Activated CD4-positive, alpha-beta T cell treated with anti-CD3 and anti-CD28 coated beads for 4 hours (primary cell): Measurements from ENCODE around the gene ILKAP.

Experiments used
- DNase-seq, 2 donors: peaks; one replicate each; pipeline ENCODE4 v3.0.0-alpha.2; 2020

Gene ILKAP

DNA sequence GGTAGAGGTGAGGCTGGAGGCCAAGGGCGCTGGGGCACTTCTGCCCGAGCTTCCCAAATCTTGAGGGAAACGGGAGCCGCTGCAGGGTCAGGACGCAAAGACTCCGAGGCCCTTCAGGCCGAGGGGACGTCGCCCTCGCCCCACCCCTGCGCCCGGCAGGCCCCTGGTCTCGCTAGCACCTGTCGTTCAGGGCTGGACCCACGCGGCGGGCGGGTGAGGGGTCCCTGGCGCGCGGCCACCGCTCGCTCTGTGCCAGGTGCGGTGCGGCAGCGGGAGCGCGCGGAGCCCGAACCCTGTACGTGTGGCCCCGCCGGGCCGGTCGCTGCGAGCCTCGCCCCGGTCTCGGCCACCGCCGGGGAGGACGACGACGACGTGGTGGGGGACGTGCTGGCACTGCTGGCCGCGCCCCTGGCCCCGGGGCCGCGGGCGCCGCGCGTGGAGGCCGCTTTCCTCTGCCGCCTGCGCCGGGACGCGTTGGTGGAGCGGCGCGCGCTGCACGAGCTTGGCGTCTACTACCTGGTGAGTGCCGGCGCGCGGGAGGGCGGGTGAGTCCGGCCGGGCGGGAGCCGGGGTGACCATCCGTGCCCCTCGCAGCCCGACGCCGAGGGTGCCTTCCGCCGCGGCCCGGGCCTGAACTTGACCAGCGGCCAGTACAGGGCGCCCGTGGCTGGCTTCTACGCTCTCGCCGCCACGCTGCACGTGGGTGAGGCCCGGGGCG, 39.9 kb downstream of the ILKAP start:
- DNase-seq: no peak

DNA sequence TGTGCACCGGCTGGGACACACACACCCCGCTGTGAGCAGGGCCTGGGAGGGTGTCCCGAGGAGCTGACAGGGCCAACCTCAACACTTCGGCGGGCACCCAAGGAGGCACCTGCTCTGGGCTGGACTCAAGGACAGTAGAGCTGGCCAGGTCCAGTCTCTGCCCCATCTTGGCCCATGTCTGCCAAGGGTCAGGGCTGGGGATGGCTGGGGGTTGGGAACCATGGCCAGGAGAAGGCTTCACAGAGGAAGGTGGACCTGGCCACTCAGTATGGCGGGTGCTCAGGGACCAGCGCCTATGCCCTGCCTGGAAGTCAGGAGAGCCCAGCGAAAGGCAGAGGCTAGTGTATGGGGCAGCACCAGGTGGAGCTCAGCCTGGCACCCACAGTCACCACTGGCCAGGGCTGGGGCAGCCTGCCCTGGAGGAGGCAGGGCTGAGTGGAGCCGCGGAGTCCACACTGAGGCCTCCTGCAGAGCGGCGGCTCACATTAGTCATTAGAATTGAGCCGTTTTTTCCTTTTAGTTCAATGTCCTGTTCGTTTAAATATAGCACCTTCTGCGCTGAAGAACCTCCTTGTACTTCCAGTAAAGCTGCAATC, 40.6 kb downstream of the ILKAP start:
- DNase-seq: no peak

DNA sequence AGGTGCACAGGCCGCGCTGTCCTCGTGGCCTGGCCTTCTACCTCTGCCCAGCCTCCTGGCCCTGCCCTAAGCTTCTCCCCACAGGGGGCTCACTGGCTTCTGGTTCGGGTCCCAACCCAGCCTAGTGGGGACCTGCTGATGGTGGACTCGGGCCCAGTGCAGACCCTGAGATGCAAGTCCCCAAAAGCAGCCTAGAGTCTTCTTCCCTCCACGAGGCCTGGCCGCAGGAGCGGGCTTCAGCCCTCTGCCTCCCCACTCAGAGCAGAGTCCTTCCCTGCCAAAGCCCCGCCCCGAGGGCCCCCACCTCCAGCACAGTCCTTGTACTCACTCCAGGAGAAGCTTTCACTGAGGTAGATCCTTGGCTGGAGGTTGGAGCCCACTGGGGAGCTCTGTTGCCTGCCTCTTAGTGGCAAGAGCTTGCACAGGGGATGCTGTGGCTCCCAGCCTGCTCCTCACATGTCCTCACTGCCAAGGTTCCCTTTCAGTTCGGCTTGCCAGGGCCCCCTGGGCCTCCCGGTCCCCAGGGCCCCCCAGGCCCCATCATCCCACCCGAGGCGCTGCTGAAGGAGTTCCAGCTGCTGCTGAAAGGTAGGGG, 41.1 kb downstream of the ILKAP start:
- DNase-seq: no peak

DNA sequence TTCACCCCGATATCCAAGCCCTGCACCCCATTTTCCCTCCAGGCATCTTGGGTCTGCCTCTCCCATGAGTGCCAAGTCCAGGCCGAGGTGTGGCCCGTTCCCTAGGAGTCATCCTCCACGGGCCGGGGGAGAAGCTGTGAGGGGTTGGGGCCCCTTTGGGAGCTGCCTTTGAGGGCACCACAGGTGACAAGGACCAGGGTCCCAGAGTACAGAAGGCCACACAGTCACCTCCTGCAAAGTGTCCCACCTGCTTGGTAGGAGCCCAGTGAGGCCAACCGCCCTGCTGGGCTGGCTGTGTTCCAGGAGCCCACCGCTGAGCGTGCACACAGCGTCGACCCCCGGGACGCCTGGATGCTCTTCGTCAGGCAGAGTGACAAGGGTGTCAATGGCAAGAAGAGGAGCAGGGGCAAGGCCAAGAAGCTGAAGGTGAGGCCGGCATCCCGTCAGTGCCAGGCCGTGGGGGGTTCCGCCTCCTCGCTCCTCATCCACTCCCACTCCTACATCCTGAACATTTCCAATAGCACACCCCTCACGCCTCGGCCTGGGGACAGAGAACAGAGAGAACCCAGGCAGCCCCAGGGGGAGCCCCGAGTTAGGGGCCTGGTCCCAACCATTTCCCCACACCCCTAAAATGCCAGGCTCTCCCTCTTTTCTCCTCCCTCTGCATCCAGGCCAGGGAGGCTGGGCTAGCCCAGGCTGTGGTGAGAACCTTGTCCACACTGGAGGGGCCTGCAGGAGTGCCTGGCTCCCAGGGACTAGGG, 42.0 kb downstream of the ILKAP start:
- no peak for DNase-seq

DNA sequence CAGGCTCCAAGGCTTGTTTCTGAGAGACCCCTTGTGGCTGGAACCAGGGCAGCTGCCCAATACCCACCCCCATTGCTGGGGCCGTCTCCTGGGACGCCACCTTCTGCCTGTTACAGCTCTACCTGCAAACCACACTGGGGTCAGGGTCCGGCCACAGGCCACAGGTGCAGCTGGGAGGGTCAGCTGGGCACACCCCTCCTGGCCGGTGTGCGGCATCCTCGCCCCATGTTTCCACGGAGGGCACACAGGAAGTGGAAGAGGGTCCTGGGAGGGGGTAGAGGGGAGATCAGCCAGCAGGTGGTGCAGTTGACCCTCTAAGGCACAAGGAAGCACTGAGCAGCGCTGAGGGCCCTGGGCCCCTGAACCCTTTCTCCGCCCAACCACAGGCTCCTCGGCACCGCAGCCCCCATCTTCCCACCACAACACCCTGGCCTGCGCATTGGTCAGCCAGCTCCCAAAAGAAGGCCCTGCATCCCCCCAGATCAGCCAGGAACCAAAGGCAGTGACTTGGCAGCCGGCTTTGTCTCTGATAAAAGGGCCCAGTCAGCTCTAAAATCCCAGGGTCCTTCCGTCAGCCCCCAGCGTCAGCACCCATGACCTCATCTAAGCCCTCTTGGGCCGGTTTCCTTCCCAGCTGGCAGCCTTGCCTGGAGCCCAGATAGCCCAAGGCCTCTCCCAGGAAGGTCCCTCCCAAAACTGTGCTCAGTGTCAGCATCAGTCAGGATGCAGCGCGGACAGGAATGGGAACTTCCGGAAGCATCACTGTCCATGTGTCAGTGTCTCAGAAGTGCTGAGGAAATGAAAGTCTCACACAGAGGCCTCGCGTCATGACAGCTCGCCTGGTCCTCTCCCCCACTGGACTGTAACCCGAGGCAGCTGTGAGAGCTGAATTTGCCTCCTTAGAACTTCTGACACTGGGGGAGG, 43.0 kb downstream of the ILKAP start:
- no peak for DNase-seq

DNA sequence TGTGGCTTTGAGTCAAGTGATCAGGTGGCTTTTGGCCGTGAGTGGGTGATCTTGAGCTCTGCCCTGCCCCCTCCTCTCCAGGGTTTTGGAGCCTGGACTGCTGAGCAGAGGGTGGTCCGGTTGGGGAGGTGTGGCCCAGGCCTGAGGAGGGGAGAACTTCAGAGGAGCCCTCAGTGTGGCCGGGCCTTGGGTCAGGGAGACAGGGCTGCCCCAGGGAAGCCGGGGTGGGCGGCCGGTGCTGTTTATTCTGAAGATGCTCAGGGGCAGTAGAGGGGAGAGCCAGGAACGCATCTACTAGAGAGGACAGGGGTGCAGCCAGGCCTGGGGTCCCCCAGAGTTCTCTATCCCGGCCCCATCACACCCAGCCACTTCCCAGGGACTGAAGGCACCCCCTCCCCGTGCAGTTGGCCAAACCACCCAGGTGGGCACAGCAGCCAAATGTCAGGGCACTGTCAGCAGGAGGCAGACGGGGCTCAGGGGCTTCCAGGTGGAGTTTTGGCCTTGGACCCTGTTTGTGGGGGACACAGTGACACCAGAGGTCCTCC, 43.8 kb downstream of the ILKAP start:
- DNase-seq: no peak

DNA sequence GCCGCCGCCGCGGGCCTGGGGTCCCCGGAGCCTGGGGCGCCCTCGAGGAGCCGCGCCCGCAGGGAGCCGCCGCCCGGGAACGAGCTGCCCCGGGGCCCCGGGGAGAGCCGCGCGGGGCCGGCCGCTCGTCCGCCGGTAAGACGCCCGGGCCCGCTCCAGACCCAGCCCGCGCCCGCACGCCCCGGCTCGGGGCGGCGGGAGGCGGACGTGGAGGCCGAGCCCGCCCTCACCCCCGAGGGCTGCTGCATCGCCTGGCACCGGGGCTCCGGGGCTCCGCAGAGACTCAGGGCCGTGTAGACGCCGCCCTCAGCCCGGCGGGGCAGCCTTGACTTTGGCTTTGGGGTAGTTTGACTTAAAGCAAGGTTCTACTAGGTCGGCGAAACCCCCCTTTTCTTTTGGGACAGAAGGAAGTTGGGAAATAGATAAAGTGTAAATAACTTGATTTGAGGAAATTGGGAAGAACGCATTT, 44.4 kb downstream of the ILKAP start:
- peak in 1 of 2 donors; percentile 16 for DNase-seq

DNA sequence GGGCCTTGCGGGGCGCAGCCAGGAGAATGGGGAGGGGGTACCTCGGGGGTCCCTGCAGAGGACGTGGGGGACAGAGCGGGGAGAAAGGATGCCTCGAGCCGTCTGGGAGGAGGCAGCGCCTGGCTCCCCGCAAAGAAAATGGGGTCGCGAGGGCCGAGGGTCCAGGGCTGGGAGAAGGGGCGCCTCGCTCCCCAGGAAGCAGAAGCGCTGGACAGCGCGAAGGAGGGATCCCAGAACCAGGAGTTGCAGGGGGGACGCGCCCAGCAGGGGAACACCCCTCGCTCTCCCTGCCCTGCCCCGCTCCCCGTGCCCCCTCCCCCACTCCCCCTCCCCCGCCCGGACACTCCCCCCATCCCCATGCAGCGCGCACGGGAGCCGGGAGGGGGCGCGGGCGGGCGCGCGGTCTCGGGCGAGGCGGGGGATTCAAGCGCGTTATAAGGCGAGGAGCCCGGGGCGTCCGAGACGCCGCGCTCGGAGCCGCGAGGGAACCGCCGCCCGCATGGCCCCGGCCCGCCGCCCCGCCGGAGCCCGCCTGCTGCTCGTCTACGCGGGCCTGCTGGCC, 44.9 kb downstream of the ILKAP start, which contains the start of gene ERFE:
ERFE (plus strand) TSS at position 462 of the 562 bp plus-strand sequence; CDS start at position 500, 38 bp downstream.
- DNase-seq: peak; percentile 35 to 37

DNA sequence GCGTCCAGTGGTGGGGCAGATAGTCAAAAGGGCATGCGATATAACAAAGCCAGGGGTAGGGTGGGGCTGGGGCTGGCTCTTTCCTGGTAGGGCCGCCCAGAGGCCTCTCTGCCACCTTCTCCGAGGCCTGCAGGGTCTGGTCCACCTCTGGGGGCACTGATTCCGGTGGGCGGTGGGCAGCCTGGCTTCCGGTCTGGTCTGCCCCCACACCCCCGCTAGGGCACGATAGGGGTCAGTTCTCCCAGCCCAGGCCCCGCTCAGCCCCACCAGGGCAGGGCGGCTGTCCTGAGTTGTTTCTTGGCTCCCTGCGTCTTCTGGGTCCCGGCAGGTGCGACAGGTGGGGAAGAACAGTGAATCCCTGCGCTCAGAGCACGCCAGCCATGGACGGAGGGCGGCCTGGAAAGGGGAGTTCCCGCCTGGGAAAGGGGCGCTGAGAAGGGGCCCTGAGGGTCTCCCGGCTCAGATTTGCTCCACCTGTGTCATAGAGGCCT, 45.4 kb downstream of the ILKAP start:
- DNase-seq: no peak

DNA sequence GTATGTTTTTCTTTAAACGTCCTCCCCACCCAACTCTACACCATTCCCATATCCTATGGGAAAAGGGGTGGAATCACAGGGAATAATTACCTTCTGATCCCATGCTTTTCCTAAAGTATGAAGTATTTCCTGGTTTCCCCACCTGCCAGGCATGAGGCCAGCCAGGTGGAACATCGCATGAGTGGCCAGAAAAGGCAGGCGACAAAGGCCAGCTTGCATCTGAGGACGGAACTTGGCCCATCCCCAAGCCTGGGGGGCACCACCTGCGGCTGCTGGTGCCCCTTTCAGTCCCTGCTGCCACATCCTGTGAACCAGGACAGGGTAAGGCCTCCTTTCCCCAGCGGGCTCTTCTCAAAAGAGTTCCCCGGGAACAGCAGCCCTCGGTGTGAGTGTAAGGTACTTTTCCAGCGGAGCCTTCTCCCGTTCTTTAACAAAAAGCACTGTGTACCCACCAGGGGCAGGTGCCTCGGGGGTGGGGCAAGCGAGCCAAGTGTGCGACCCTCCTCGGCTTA, 45.9 kb downstream of the ILKAP start:
- no peak for DNase-seq

DNA sequence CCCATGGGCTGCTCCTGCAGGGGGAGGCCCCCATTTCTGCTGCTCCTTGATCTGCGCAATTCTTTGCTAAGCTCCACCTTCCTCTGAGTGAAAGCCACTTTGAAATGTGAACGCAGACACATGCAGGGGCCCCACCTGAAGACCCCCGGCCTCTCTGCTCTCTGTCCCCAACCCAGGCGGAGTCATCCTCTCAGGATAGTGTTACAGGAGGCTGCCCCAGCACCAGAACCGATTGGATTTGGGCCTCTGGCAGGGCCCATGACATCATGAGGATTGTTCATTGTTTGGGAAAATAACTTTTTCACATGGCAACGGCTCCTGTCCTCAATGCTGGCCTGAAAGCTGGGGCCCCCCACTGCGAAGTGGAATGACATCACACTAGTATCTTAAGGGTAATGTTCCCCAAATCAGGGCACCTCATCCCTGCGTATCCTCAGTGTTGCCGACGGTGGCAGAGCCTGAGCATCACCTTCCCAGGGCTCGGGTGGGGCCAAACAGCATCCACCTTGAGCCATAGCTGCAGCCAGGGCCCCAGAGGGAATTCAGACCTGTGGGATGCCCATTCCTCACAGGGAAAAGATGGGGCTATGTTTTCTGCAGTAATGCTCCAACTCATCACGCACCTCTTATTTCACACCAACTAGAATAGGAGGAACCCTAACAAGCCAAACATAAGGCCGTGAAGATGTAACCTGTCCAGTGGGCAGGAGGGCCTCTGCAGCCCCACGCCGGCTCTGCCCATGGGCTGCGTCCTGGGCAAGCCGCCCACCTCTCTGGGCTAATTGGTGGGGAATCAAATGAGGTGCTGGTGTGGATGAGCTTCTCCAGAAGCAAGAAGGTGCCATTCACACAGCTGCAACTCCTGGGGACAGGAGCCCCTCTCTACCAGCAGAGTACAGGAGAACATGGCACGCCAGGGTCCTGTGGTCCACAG, 47.5 kb downstream of the ILKAP start:
- DNase-seq: no peak

DNA sequence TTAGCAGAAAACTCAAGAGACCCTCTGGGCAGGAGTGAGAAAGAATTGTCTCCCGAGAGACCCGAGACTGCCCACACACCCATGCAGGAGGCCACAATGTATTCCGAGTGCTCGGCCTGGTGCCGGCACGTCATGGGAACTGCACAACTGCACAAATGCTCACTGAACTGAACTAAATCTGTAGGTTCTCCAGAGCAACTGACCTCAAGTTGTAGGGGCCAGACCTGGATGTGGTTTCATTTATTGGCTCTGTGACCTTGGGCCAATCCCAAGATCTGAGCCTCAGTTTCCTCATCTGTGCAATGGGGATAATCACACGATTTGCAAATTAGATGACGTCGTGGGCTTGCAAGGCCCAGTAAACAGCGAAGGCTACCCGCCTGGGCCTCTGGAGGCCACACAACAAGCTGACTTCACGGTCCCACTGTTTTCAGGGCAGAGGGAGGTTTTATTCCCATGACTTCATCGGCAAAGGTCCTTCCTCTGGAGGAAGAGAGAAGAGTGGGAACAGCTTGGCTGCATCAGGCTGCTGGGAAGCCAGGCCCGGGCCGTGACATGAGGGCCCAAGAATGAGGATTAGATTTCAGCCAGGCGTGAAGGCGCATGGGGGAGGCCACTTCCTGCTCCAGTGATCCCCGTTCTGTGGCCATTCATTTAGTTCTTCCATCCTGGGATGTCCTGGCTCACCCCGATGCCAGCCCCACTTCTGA, 48.3 kb downstream of the ILKAP start:
- DNase-seq: no peak

DNA sequence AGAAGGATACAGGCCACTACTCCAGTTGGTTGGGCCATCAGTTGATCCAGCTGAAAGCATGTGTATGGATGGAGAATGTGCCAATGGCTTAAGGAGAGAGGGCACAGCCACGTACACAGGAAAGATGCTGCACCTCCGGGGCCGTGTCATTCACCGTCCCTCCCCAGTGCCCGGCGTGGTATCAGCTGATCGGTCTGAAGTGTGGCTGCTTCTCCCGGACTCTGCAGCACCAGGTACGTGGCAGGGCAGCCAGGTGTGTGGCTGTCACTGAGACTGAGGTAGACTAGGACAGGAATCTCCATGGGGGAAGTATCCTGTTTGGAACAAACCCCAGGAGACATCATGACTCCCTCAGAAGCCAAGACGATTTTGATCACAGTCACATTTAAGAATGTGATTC, 48.9 kb downstream of the ILKAP start:
- no peak for DNase-seq

DNA sequence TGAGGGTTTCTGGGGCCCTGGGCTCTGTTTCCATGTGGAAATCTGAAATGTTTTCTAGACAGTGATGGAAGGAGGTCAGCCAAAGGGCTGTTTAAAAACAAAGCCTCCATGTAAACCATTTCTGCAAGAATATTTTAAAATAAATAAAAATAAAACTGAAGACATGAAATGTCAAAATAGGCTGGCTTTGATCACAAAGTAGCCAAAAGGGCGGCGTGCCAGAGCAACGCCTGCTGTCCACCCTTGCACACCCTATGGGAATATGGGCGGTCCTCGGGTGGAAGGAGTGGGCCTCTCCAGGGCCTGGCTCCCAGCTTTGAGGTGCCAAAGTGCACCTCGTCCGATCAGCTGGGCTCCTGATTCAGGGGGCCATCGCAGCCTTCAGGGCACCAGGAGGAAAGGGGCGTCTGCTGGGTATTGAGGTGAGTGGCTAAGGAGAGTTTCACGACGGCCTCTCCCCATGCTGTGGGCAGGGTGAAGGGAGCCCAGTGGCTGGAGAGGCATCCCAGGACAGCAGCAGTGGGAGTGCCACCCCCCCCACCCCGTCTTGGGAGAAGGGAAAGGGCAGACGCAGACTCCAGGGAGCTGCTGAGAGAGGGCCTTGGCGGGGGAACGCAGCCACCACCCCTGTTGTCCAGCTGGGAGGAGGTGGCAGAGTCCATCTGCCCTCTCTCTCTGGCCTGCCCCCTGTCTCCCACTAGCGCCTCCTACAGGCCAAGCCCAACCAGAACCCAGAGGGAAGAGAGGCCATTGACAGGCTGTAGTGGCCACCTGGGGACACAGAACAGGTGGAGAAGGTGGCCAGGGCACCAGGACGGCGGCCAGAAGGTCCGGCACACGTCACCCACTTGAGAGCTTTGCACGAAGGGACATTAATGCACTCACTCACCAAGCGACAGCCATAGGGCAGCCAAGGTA, 50.5 kb downstream of the ILKAP start:
- no peak for DNase-seq

DNA sequence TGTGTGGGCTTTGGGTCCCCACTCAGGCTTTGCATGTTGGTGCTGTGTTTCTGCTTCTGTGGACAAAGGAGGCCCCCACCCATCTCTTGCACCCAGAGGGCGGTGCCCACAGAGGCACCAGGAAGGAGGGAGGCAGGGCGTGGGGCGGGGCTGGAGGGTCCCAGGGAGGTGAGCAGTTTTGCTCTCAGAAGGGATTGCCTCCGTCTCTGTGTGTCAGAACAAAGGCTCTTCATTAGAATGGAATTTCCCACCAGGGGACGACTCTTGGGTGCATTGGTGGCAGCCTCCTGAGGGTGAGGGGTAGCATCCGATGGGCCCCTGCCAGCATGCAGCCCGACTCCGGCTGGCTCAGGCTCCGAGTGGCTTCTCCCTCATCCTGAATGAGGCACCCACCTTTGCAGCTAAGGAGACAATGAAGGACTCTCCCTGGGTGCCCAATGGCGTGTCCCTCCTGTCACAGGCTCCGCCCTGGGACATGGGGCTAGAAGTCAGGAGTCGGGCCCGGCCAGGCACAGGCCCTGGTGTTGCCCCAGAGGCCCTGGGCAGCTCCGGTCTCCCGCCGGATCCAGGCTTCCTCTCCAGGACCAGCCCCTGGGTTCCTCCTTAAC, 51.8 kb downstream of the ILKAP start:
- no peak for DNase-seq

DNA sequence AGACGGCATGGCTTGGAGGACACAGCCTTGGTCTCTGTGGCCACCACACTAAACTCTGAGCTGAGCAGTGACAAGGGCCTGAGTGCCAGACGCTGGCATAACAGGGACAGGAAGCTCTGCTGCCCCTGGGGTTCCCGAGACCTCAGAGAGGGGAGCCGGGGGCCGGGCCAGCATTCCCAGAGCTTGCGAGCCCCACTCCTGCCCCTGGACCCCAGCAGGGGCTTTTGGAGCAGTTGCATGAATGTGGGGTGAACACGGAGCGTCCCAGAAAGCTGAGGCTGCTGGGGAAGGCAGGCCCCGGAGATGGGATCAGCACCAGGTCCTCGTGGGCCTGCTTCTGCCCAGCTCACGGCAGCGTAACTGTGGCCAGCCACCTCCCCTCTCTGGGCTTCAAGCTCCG, 52.3 kb downstream of the ILKAP start:
- DNase-seq: no peak

DNA sequence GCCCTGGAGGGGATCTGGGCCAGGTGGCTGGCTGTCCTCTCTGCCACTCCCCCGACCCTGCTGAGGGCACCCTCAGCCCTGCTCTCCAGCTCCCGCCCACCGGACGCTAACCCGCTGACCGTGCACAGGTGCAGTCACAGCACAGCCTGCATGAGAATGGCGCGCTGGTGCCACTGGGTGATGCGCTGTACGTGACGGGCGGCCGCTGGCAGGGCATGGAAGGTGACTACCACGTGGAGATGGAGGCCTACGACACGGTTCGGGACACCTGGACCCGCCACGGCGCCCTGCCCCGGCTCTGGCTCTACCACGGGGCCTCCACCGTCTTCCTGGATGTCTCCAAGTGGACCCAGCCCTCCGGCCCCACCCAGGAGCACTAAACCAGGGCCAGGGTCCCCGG, 52.8 kb downstream of the ILKAP start:
- no peak for DNase-seq
